GM12878 (cell line): Measurements from ENCODE around the gene GNG10. TPM values are rescaled to one million over a fixed set of nuclear protein-coding genes. Genes with fewer than 3 reads are reported as not detected.
"Not testable (repeated sequence)": the region's sequence is repeated elsewhere in the genome, so short reads cannot be mapped to it uniquely, and the experiment has no call there.

Experiments used
- ATAC-seq: fragments of 200-7000 bp; cut with Tn5 transposase; 3 replicates; pipeline ENCODE4 v1.9.1; 2020; ENCODE audit warnings: mild to moderate bottlenecking, moderate library complexity
- BruUV-seq: library from RNA; stranded (reverse); fragments of 400-500 nt; replicated peaks from 2 replicates; lab custom pipeline; 2021; lab: Mats Ljungman, UMichigan
- CTCF ChIA-PET: fragments of 300-600 bp; sonication (Branson Sonifier 250); formaldehyde crosslinking; extraction: SDS; loops from one replicate; lab custom pipeline; 2021; ENCODE audit warnings: inconsistent platforms; lab: Yijun Ruan, JAX
- POLR2A ChIA-PET: fragments of 350-600 bp; formaldehyde crosslinking; extraction: SDS; loops from one replicate; lab custom pipeline; 2021; ENCODE audit warnings: inconsistent platforms; lab: Charles Lee
- RAD21 ChIA-PET: fragments of 300-600 bp; sonication (Branson Sonifier 250); formaldehyde crosslinking; loops from one replicate; lab custom pipeline; 2023; ENCODE audit warnings: antibody characterized with exemption; ENCODE audit not compliant: unreplicated experiment; lab: Charles Lee
- SMC1A ChIA-PET: fragments of 300-600 bp; sonication (Branson Sonifier 250); formaldehyde crosslinking; loops from one replicate; lab custom pipeline; 2023; ENCODE audit not compliant: unreplicated experiment, uncharacterized antibody; lab: Charles Lee
- DNase-seq: peaks from one replicate; pipeline ENCODE4 v3.0.0-alpha.2; 2011; ENCODE audit warnings: low read depth, low spot score
- FAIRE-seq: peaks from 3 replicates; lab custom pipeline; 2011; peaks lifted over from hg19 to GRCh38; lab: Jason Lieb, UNC
- H2AFZ ChIP-seq: 2 replicates; pipeline ENCODE4 v1.6.0; 2011; ENCODE audit warnings: low read depth, low read length, control low read depth; ENCODE audit not compliant: control insufficient read depth
- H3K27ac ChIP-seq: 2 replicates; pipeline ENCODE4 v1.5.1; 2011; ENCODE audit warnings: control low read depth; ENCODE audit not compliant: control insufficient read depth, insufficient read depth
- H3K27me3 ChIP-seq, 2 experiments: replicated peaks in 1 of 2; 2 replicates each; pipeline versions ENCODE4 v1.6.0 to v1.6.1; 2011; ENCODE audit warnings: low read length in 1 of 2; ENCODE audit not compliant: control insufficient read depth in 2 of 2, insufficient read depth in 2 of 2
- H3K36me3 ChIP-seq, 2 experiments: 2 replicates each; pipeline ENCODE4 v1.5.1; 2011; ENCODE audit warnings: low read length in 1 of 2; ENCODE audit not compliant: control insufficient read depth in 2 of 2, insufficient read depth in 2 of 2
- H3K4me1 ChIP-seq: 2 replicates; pipeline ENCODE4 v1.6.1; 2011; ENCODE audit warnings: mild to moderate bottlenecking, low read length, moderate library complexity, mixed read lengths; ENCODE audit not compliant: control insufficient read depth, insufficient read depth
- H3K4me2 ChIP-seq: 2 replicates; pipeline ENCODE4 v1.6.0; 2011; ENCODE audit warnings: control low read depth; ENCODE audit not compliant: control insufficient read depth, insufficient read depth
- H3K4me3 ChIP-seq: fragments of 200-600 bp; sonication (generic); 2 replicates; pipeline ENCODE4 v1.5.1; 2016
- H3K79me2 ChIP-seq: 2 replicates; pipeline ENCODE4 v1.6.0; 2011; ENCODE audit warnings: low read length; ENCODE audit not compliant: control insufficient read depth, insufficient read depth
- H3K9ac ChIP-seq: 2 replicates; pipeline ENCODE4 v1.8.0; 2011; ENCODE audit warnings: low read length, control low read depth, mixed read lengths; ENCODE audit not compliant: control insufficient read depth, insufficient read depth
- H3K9me3 ChIP-seq: replicated peaks from 3 replicates; pipeline ENCODE4 v1.5.1; 2011; ENCODE audit warnings: mild to moderate bottlenecking, low read length; ENCODE audit not compliant: control insufficient read depth, insufficient read depth
- H4K20me1 ChIP-seq: 2 replicates; pipeline ENCODE4 v1.6.0; 2011; ENCODE audit not compliant: control insufficient read depth, insufficient read depth
- CEBPB ChIP-seq, 2 experiments: fragments of 150-350 bp in 1 of 2; IDR thresholded peaks; 2 replicates each; pipeline ENCODE4 v1.6.1; 2012 to 2014; ENCODE audit warnings: low read depth in 2 of 2, low read length in 2 of 2, borderline replicate concordance in 1 of 2, inconsistent platforms in 1 of 2
- ELK1 ChIP-seq: IDR thresholded peaks from 2 replicates; pipeline ENCODE4 v1.6.1; 2012; ENCODE audit warnings: low read depth, low read length, improper control_type of control experiment
- EP300 ChIP-seq, 2 experiments: fragments of 150-350 bp in 1 of 2; IDR thresholded peaks; 2 replicates each; pipeline ENCODE4 v1.6.1; 2011 to 2012; ENCODE audit warnings: low read depth in 2 of 2, low read length in 2 of 2, borderline replicate concordance in 1 of 2, improper control_type of control experiment in 1 of 2, inconsistent platforms in 1 of 2; ENCODE audit not compliant: control insufficient read depth in 1 of 2
- HDAC2 ChIP-seq: fragments of 200-600 bp; sonication (generic); IDR thresholded peaks from 2 replicates; pipeline ENCODE4 v1.6.1; 2017
- HDAC6 ChIP-seq: fragments of 200-600 bp; sonication (generic); IDR thresholded peaks from one replicate; pipeline ENCODE4 v1.8.0; 2017; ENCODE audit warnings: antibody characterized with exemption; ENCODE audit not compliant: unreplicated experiment
- IRF4 ChIP-seq: IDR thresholded peaks from 2 replicates; pipeline ENCODE4 v1.6.1; 2011; ENCODE audit warnings: low read depth, low read length
- JUNB ChIP-seq: IDR thresholded peaks from 2 replicates; pipeline ENCODE4 v1.6.1; 2016; ENCODE audit warnings: antibody characterized with exemption, mild to moderate bottlenecking
- JUND ChIP-seq: IDR thresholded peaks from 2 replicates; pipeline ENCODE4 v1.6.1; 2012; ENCODE audit warnings: low read depth, mild to moderate bottlenecking, low read length, improper control_type of control experiment, moderate library complexity
- RCOR1 ChIP-seq: conservative IDR thresholded peaks from 2 replicates; pipeline ENCODE4 v1.6.1; 2012; ENCODE audit warnings: low read depth, low read length, improper control_type of control experiment
- SMC3 ChIP-seq: IDR thresholded peaks from 2 replicates; pipeline ENCODE4 v1.6.1; 2011; ENCODE audit warnings: low read length, improper control_type of control experiment, borderline replicate concordance
- SREBF2 ChIP-seq: IDR thresholded peaks from 2 replicates; pipeline ENCODE4 v1.6.1; 2012; ENCODE audit warnings: mild to moderate bottlenecking, low read length
- SRF ChIP-seq, 2 experiments: IDR thresholded peaks; 2 replicates each; pipeline ENCODE4 v1.6.1; 2011; ENCODE audit warnings: low read depth in 2 of 2, low read length in 2 of 2, mild to moderate bottlenecking in 1 of 2, moderate library complexity in 1 of 2
- YY1 ChIP-seq: IDR thresholded peaks from 2 replicates; pipeline ENCODE4 v1.6.1; 2011; ENCODE audit warnings: low read depth, mild to moderate bottlenecking, low read length
- ZBTB33 ChIP-seq: fragments of 450-650 bp; IDR thresholded peaks from 2 replicates; pipeline ENCODE4 v1.6.1; 2017; ENCODE audit warnings: mild to moderate bottlenecking
- WGBS: methylation state at CpG from one replicate; pipeline ENCODE4 v1.1.6; 2016; ENCODE audit warnings: low lambda C conversion rate; ENCODE audit not compliant: insufficient replicate concordance, insufficient coverage; ENCODE audit errors: missing lambda C conversion rate; 5-methylcytosine and 5-hydroxymethylcytosine counted together
- in situ Hi-C: fragments of 300-500 bp; cut with MboI; formaldehyde crosslinking; loops from 9 replicates; pipeline ENCODE4 v1.14.3; 2018; ENCODE audit warnings: mixed read lengths
- intact Hi-C: fragments of 100-400 bp; cut with micrococcal nuclease; formaldehyde crosslinking; loops from one replicate; pipeline ENCODE4 v1.14.2; 2022; ENCODE audit not compliant: unreplicated experiment
- polyA plus RNA-seq, 11 experiments: library from polyadenylated mRNA; depleted of rRNA in 4 of 11; unstranded in 6 of 11; stranded (reverse) in 5 of 11; fragments of >200 nt; fragmentation: Nextera tagmentation in 4 of 11; fragmentation: Illumina TruSeq in 1 of 11; extraction: Ambion mirVana in 4 of 11; extraction: Trizol in 1 of 11; gene quantifications; 1 replicate in 1 of 11; 2 replicates in 10 of 11; pipeline versions ENCODE4 v1.2.1 to v1.2.3, GENCODE V29; 2011 to 2016; ENCODE audit warnings: inconsistent platforms in 2 of 11, missing spikeins in 2 of 11, low read depth in 1 of 11
- total RNA-seq, 4 experiments: library from RNA; depleted of rRNA in 3 of 4; stranded (reverse); fragments of >200 nt in 3 of 4; fragmentation: Illumina TruSeq in 1 of 4; extraction: Trizol in 1 of 4; gene quantifications; 2 replicates each; pipeline versions ENCODE4 v1.2.1 to v1.2.3, GENCODE V29; 2013 to 2021

GNG10 gene
- total and polyA plus RNA-seq, 10 of the 15 experiments (the other 5 are each of a cell fraction or from before 2014, with no cell fraction given): 12.0 to 28.2 (median 22.7) TPM

GRCh38 chr9:111617349-111617748, 44.1 kb upstream of the GNG10 start:
- WGBS: 61% methylated on average over 16 of the region's 29 CpGs
- H4K20me1 ChIP-seq, H3K9me3 ChIP-seq, in situ Hi-C loops, H3K36me3 ChIP-seq, H3K27me3 ChIP-seq, ATAC-seq, SMC1A ChIA-PET, FAIRE-seq, H3K4me2 ChIP-seq, H2AFZ ChIP-seq, BruUV-seq, H3K79me2 ChIP-seq, CTCF ChIA-PET, DNase-seq, POLR2A ChIA-PET, H3K4me1 ChIP-seq, H3K9ac ChIP-seq, H3K27ac ChIP-seq, H3K4me3 ChIP-seq, RAD21 ChIA-PET, intact Hi-C loops: not testable (repeated sequence)

- no peak overlapping the region for H3K4me3 ChIP-seq
- H3K4me2 ChIP-seq: no peak overlapping the region
- H3K36me3 ChIP-seq: no peaks in the 10 kb centered on the region
- ChIA-PET CTCF (interaction anchor here (0.5 to 2.3 kb wide), 20 partner anchors 11 to 1913 kb away, joined by 3 to 28 read pairs (median 4); no protein-coding TSS in a partner anchor), RAD21 (interaction anchor here (1.0 to 1.5 kb wide), 5 partner anchors 24 to 1438 kb away, joined by 3 to 5 read pairs (median 3); no protein-coding TSS in a partner anchor), SMC1A (interaction anchor here (0.6 to 2.2 kb wide), 13 partner anchors 10 to 1439 kb away, joined by 3 to 7 read pairs (median 4); no protein-coding TSS in a partner anchor), POLR2A (interaction anchor here (0.7 kb wide), 1 partner anchor 39 kb away, joined by 4 read pairs; no protein-coding TSS in a partner anchor)
- H3K27me3 ChIP-seq: no peaks in the 10 kb centered on the region
- WGBS: 13% methylated on average over 2 of the region's 2 CpGs
- no peaks in the 10 kb centered on the region for H3K79me2 ChIP-seq
- ATAC-seq (peak; percentile 88), FAIRE-seq (no peak), DNase-seq (no peak)
- no peaks in the 10 kb centered on the region for H3K4me1 ChIP-seq
- intact Hi-C loops (no loop called here), in situ Hi-C loops (no loop called here)
- H2AFZ ChIP-seq: no peak overlapping the region
- H3K9me3 ChIP-seq: no peaks in the 10 kb centered on the region
- BruUV-seq: no TSS peak
- H3K9ac ChIP-seq: no peak overlapping the region
- H3K27ac ChIP-seq: no peak overlapping the region
- no peaks in the 10 kb centered on the region for H4K20me1 ChIP-seq
- TF ChIP-seq IRF4 (0 out of 2 replicates have a peak, but pooled peaks have one; percentile 19), EP300 (IDR thresholded peaks at IDR 0.05; ENCODE audit: borderline replicate concordance in 1 of 2, control insufficient read depth in 1 of 2, low read depth in 2 of 2, low read length in 2 of 2) (no peak), ELK1 (no peak), HDAC2 (no peak), YY1 (0 out of 2 replicates have a peak, but pooled peaks have one; percentile 48), ZBTB33 (no peak), SREBF2 (no peak), HDAC6 (no peak), JUNB (no peak), CEBPB (IDR thresholded peaks at IDR 0.05; ENCODE audit: borderline replicate concordance in 1 of 2, low read depth in 2 of 2, low read length in 2 of 2) (no peak), RCOR1 (no peak), JUND (no peak), SMC3 (peak; percentile 61; the same call in 1 of the 2 replicates), SRF (IDR thresholded peaks at IDR 0.05; ENCODE audit: low read depth in 2 of 2, low read length in 2 of 2) (no peak)
These were observed 39.4 kb upstream of the GNG10 start for GRCh38 chr9:111621895-111622480.
